OCI-LY1 (cell line): Measurements from ENCODE around the gene GAS2L2.

Experiments
- CTCF ChIP-seq: fragments of 200-600 bp; sonication (generic), shearing (Covaris generic); IDR thresholded peaks from 2 replicates; pipeline ENCODE4 v1.5.1; 2017; ENCODE audit warnings: mild to moderate bottlenecking, antibody characterized with exemption, low read length, moderate library complexity, mixed read lengths
- EZH2 ChIP-seq: fragments of 200-600 bp; sonication (generic), shearing (Covaris generic); IDR thresholded peaks from 2 replicates; pipeline ENCODE4 v1.8.0; 2017; ENCODE audit warnings: borderline replicate concordance, mixed run types, mild to moderate bottlenecking, antibody characterized with exemption, low read length, moderate library complexity, mixed read lengths

GRCh38 chr17:35708951-35709350, 44.1 kb downstream of the GAS2L2 start:
- no peak for TF ChIP-seq EZH2
- TF ChIP-seq CTCF = no peak
